HEK293 (cell line): Measurements from ENCODE around the gene SUGP1.

Source experiments
- ZBTB8A ChIP-seq: fragments of 450-650 bp; formaldehyde crosslinking; IDR thresholded peaks from 2 replicates; pipeline ENCODE4 v1.5.1; 2016; ENCODE audit warnings: missing biosample characterization, missing genetic modification characterization
- ZNF2 ChIP-seq: fragments of 450-650 bp; formaldehyde crosslinking; IDR thresholded peaks from 2 replicates; pipeline ENCODE4 v1.5.1; 2016; ENCODE audit warnings: missing biosample characterization, missing genetic modification characterization
- ZNF398 ChIP-seq: fragments of 450-650 bp; formaldehyde crosslinking; IDR thresholded peaks from 2 replicates; pipeline ENCODE4 v1.5.1; 2017; ENCODE audit warnings: missing biosample characterization, missing genetic modification characterization
- ZNF792 ChIP-seq: fragments of 450-650 bp; formaldehyde crosslinking; IDR thresholded peaks from 2 replicates; pipeline ENCODE4 v1.5.1; 2016; ENCODE audit warnings: missing biosample characterization, missing genetic modification characterization
- TF ChIP-seq, protein P1 (sequence below): fragments of 450-650 bp; formaldehyde crosslinking; IDR thresholded peaks from 2 replicates; pipeline ENCODE4 v1.5.1; 2016; ENCODE audit warnings: missing biosample characterization, missing genetic modification characterization
- TF ChIP-seq, protein P2 (sequence below): fragments of 450-650 bp; formaldehyde crosslinking; IDR thresholded peaks from 2 replicates; pipeline ENCODE4 v1.5.1; 2016; ENCODE audit warnings: missing biosample characterization, missing genetic modification characterization
- TF ChIP-seq, protein P3 (sequence below): fragments of 450-650 bp; formaldehyde crosslinking; IDR thresholded peaks from 2 replicates; pipeline ENCODE4 v1.5.1; 2016; ENCODE audit warnings: missing biosample characterization, missing genetic modification characterization, borderline replicate concordance

GRCh38 chr19:19274146-19274545 lies 46.2 kb downstream of the SUGP1 start:
- TF ChIP-seq, protein P1, sequence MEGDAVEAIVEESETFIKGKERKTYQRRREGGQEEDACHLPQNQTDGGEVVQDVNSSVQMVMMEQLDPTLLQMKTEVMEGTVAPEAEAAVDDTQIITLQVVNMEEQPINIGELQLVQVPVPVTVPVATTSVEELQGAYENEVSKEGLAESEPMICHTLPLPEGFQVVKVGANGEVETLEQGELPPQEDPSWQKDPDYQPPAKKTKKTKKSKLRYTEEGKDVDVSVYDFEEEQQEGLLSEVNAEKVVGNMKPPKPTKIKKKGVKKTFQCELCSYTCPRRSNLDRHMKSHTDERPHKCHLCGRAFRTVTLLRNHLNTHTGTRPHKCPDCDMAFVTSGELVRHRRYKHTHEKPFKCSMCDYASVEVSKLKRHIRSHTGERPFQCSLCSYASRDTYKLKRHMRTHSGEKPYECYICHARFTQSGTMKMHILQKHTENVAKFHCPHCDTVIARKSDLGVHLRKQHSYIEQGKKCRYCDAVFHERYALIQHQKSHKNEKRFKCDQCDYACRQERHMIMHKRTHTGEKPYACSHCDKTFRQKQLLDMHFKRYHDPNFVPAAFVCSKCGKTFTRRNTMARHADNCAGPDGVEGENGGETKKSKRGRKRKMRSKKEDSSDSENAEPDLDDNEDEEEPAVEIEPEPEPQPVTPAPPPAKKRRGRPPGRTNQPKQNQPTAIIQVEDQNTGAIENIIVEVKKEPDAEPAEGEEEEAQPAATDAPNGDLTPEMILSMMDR (tag by site-specific recombination): no peak
- no peak for TF ChIP-seq ZNF2 (tag by site-specific recombination)
- TF ChIP-seq ZNF398: no peak
- no peak for TF ChIP-seq ZNF792
- TF ChIP-seq ZBTB8A (tag by site-specific recombination): no peak
- TF ChIP-seq, protein P2, sequence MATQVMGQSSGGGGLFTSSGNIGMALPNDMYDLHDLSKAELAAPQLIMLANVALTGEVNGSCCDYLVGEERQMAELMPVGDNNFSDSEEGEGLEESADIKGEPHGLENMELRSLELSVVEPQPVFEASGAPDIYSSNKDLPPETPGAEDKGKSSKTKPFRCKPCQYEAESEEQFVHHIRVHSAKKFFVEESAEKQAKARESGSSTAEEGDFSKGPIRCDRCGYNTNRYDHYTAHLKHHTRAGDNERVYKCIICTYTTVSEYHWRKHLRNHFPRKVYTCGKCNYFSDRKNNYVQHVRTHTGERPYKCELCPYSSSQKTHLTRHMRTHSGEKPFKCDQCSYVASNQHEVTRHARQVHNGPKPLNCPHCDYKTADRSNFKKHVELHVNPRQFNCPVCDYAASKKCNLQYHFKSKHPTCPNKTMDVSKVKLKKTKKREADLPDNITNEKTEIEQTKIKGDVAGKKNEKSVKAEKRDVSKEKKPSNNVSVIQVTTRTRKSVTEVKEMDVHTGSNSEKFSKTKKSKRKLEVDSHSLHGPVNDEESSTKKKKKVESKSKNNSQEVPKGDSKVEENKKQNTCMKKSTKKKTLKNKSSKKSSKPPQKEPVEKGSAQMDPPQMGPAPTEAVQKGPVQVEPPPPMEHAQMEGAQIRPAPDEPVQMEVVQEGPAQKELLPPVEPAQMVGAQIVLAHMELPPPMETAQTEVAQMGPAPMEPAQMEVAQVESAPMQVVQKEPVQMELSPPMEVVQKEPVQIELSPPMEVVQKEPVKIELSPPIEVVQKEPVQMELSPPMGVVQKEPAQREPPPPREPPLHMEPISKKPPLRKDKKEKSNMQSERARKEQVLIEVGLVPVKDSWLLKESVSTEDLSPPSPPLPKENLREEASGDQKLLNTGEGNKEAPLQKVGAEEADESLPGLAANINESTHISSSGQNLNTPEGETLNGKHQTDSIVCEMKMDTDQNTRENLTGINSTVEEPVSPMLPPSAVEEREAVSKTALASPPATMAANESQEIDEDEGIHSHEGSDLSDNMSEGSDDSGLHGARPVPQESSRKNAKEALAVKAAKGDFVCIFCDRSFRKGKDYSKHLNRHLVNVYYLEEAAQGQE: no peak
- TF ChIP-seq, protein P3, sequence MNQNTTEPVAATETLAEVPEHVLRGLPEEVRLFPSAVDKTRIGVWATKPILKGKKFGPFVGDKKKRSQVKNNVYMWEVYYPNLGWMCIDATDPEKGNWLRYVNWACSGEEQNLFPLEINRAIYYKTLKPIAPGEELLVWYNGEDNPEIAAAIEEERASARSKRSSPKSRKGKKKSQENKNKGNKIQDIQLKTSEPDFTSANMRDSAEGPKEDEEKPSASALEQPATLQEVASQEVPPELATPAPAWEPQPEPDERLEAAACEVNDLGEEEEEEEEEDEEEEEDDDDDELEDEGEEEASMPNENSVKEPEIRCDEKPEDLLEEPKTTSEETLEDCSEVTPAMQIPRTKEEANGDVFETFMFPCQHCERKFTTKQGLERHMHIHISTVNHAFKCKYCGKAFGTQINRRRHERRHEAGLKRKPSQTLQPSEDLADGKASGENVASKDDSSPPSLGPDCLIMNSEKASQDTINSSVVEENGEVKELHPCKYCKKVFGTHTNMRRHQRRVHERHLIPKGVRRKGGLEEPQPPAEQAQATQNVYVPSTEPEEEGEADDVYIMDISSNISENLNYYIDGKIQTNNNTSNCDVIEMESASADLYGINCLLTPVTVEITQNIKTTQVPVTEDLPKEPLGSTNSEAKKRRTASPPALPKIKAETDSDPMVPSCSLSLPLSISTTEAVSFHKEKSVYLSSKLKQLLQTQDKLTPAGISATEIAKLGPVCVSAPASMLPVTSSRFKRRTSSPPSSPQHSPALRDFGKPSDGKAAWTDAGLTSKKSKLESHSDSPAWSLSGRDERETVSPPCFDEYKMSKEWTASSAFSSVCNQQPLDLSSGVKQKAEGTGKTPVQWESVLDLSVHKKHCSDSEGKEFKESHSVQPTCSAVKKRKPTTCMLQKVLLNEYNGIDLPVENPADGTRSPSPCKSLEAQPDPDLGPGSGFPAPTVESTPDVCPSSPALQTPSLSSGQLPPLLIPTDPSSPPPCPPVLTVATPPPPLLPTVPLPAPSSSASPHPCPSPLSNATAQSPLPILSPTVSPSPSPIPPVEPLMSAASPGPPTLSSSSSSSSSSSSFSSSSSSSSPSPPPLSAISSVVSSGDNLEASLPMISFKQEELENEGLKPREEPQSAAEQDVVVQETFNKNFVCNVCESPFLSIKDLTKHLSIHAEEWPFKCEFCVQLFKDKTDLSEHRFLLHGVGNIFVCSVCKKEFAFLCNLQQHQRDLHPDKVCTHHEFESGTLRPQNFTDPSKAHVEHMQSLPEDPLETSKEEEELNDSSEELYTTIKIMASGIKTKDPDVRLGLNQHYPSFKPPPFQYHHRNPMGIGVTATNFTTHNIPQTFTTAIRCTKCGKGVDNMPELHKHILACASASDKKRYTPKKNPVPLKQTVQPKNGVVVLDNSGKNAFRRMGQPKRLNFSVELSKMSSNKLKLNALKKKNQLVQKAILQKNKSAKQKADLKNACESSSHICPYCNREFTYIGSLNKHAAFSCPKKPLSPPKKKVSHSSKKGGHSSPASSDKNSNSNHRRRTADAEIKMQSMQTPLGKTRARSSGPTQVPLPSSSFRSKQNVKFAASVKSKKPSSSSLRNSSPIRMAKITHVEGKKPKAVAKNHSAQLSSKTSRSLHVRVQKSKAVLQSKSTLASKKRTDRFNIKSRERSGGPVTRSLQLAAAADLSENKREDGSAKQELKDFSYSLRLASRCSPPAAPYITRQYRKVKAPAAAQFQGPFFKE: no peak
